HEK293T (cell line): ENCODE data around the gene TJP1.

Experiments used
- BHLHE40 ChIP-seq: fragments of 450-650 bp; IDR thresholded peaks from 2 replicates; pipeline ENCODE4 v1.6.1; 2016; ENCODE audit warnings: mild to moderate bottlenecking, moderate library complexity, borderline replicate concordance
- FOXK2 ChIP-seq: fragments of 450-650 bp; IDR thresholded peaks from 2 replicates; pipeline ENCODE4 v1.6.1; 2016; ENCODE audit warnings: mild to moderate bottlenecking
- HDGF ChIP-seq: fragments of 450-650 bp; IDR thresholded peaks from 2 replicates; pipeline ENCODE4 v1.6.1; 2017; ENCODE audit warnings: antibody characterized with exemption, borderline replicate concordance
- NFRKB ChIP-seq: fragments of 450-650 bp; IDR thresholded peaks from 2 replicates; pipeline ENCODE4 v1.6.1; 2016; ENCODE audit warnings: mild to moderate bottlenecking, moderate library complexity
- SP1 ChIP-seq: fragments of 450-650 bp; IDR thresholded peaks from 2 replicates; pipeline ENCODE4 v1.6.1; 2017

DNA sequence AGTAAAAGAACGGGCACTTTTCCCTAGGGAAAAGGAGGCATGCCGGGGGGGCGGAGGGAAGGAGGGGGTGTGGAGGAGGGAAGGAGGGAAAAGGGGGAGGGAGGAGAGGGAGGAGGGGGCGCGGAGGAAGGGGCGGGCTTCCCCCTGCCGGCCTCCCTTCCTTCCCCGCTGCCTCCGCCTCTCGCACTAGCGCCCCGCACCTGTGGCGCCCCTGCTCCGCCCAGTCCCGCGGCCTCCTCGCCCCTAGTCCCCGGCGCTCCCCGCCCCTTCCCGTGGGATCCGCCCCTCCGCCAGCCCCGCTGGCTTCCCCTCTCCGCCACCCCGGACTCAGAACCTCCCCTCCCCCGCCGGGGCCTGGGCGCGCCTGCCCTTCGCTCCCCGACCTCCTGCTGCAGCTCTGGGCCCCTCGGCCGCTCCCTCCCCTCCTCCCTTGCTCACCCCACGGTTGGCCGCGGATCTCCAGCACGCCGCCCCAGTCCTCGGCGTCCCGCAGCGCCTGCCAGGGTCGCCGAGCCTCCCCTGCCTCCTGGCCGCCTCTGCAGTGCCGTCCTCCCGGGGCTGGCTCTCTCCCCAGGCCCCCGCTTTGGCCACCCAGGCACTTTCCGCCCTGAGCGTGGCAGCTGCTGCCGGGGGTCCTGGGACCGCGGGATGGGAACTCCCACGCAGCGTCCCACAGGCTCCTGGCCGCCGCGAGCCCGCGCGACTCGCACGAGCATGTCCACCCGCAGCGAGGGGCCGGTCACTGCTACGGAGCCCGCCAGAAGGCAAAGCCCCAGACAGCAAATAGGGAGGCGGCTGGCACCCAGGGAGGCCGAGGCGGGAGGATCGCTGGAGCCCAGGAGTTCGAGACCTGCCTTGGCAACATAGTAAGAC, 147.4 kb downstream of the TJP1 start:
- TF ChIP-seq BHLHE40 (no peak), SP1 (no peak), FOXK2 (no peak), NFRKB (no peak), HDGF (no peak)
